Neural cell (in vitro differentiated cells): ENCODE results near the gene CDKN3. TPM values are rescaled to one million over a fixed set of nuclear protein-coding genes. Genes with fewer than 3 reads are reported as not detected.

Experiments
- H2AFZ ChIP-seq: fragments of 200-600, 300-800 bp; sonication (generic), shearing (Covaris generic); 2 replicates; pipeline ENCODE4 v1.6.0; 2014; ENCODE audit warnings: low read depth, mild to moderate bottlenecking, antibody characterized with exemption, low read length, moderate library complexity
- H3F3A ChIP-seq: fragments of 200-600 bp; shearing (Covaris generic); 2 replicates; pipeline ENCODE4 v1.6.1; 2016; ENCODE audit warnings: mild to moderate bottlenecking, moderate library complexity, mixed read lengths, antibody characterized with exemption, low read length; ENCODE audit not compliant: insufficient read depth, poor library complexity, severe bottlenecking
- H3K27ac ChIP-seq: fragments of 200-600, 300-800 bp; sonication (generic), shearing (Covaris generic); 2 replicates; pipeline ENCODE4 v1.5.1; 2014; ENCODE audit warnings: mild to moderate bottlenecking, low read length, moderate library complexity
- H3K27me3 ChIP-seq: fragments of 300-800, 200-600 bp; sonication (generic), shearing (Covaris generic); 2 replicates; pipeline ENCODE4 v1.6.0; 2014; ENCODE audit warnings: mild to moderate bottlenecking, low read depth, low read length, moderate library complexity; ENCODE audit not compliant: insufficient read depth
- H3K36me3 ChIP-seq: fragments of 300-800, 200-600 bp; sonication (generic), shearing (Covaris generic); 2 replicates; pipeline ENCODE4 v1.5.1; 2014; ENCODE audit warnings: mild to moderate bottlenecking, antibody characterized with exemption, low read length, moderate library complexity; ENCODE audit not compliant: insufficient read depth
- H3K4me2 ChIP-seq: fragments of 300-800, 200-600 bp; sonication (generic), shearing (Covaris generic); 2 replicates; pipeline ENCODE4 v1.6.0; 2014; ENCODE audit warnings: mild to moderate bottlenecking, low read length
- H3K4me3 ChIP-seq: fragments of 300-800, 200-600 bp; sonication (generic), shearing (Covaris generic); 2 replicates; pipeline ENCODE4 v1.5.1; 2014; ENCODE audit warnings: mild to moderate bottlenecking, low read length, moderate library complexity
- H3K79me2 ChIP-seq: fragments of 200-600 bp; shearing (Covaris generic); replicated peaks from 2 replicates; pipeline ENCODE4 v1.6.0; 2014; ENCODE audit warnings: mild to moderate bottlenecking, low read length, moderate library complexity; ENCODE audit not compliant: insufficient read depth
- H3K9ac ChIP-seq: fragments of 300-800, 200-600 bp; sonication (generic), shearing (Covaris generic); 2 replicates; pipeline ENCODE4 v1.6.1; 2016; ENCODE audit warnings: mild to moderate bottlenecking, low read length, mixed read lengths
- H3K9me2 ChIP-seq: fragments of 200-600 bp; shearing (Covaris generic); 2 replicates; pipeline ENCODE4 v1.6.1; 2016; ENCODE audit warnings: mild to moderate bottlenecking, low read length, mixed read lengths; ENCODE audit not compliant: insufficient read depth
- H3K9me3 ChIP-seq: fragments of 200-600, 300-800 bp; sonication (generic), shearing (Covaris generic); 2 replicates; pipeline ENCODE4 v1.6.1; 2016; ENCODE audit warnings: mild to moderate bottlenecking, mixed run types, low read length, moderate library complexity, mixed read lengths
- H4K20me1 ChIP-seq: fragments of 200-600 bp; shearing (Covaris generic); 2 replicates; pipeline ENCODE4 v1.6.1; 2016; ENCODE audit warnings: mild to moderate bottlenecking, mixed run types; ENCODE audit not compliant: insufficient read depth
- EP300 ChIP-seq: fragments of 450-650 bp; conservative IDR thresholded peaks from 2 replicates; pipeline ENCODE4 v1.6.1; 2014; ENCODE audit warnings: antibody characterized with exemption, mild to moderate bottlenecking, moderate library complexity; ENCODE audit not compliant: poor library complexity, severe bottlenecking
- EZH2 ChIP-seq: fragments of 200-600, 300-800 bp; shearing (Covaris generic), sonication (generic); IDR thresholded peaks from 2 replicates; pipeline ENCODE4 v1.6.1; 2014; ENCODE audit warnings: antibody characterized with exemption, low read length, borderline replicate concordance, mild to moderate bottlenecking; ENCODE audit not compliant: insufficient read depth, poor library complexity, severe bottlenecking
- MXI1 ChIP-seq: fragments of 450-650 bp; conservative IDR thresholded peaks from 2 replicates; pipeline ENCODE4 v1.6.1; 2014; ENCODE audit warnings: antibody characterized with exemption, mild to moderate bottlenecking; ENCODE audit not compliant: poor library complexity, severe bottlenecking
- POLR2AphosphoS5 ChIP-seq: IDR thresholded peaks from 2 replicates; pipeline ENCODE4 v1.6.1; 2012
- RAD21 ChIP-seq: fragments of 450-650 bp; conservative IDR thresholded peaks from 2 replicates; pipeline ENCODE4 v1.6.1; 2014; ENCODE audit warnings: antibody characterized with exemption, mild to moderate bottlenecking, moderate library complexity
- SMC3 ChIP-seq: fragments of 450-650 bp; conservative IDR thresholded peaks from 2 replicates; pipeline ENCODE4 v1.6.1; 2014; ENCODE audit warnings: antibody characterized with exemption, mild to moderate bottlenecking, moderate library complexity; ENCODE audit not compliant: poor library complexity
- TAF1 ChIP-seq: IDR thresholded peaks from 2 replicates; pipeline ENCODE4 v1.6.1; 2012; ENCODE audit warnings: low read depth
- polyA plus RNA-seq: library from polyadenylated mRNA; depleted of rRNA; stranded (reverse); fragments of >200 nt; gene quantifications from 2 replicates; pipeline ENCODE4 v1.2.3, GENCODE V29; 2014
- TF ChIP-seq, protein P1 (sequence below): IDR thresholded peaks from 2 replicates; pipeline ENCODE4 v1.6.1; 2012; ENCODE audit warnings: borderline replicate concordance
- TF ChIP-seq, protein P2 (sequence below): fragments of 450-650 bp; IDR thresholded peaks from 2 replicates; pipeline ENCODE4 v1.5.1; 2014; ENCODE audit warnings: antibody characterized with exemption, mild to moderate bottlenecking, moderate library complexity; ENCODE audit not compliant: poor library complexity, severe bottlenecking

Gene CDKN3
- polyA plus RNA-seq, 1 donor from 2014 or later: 5.9 TPM

DNA sequence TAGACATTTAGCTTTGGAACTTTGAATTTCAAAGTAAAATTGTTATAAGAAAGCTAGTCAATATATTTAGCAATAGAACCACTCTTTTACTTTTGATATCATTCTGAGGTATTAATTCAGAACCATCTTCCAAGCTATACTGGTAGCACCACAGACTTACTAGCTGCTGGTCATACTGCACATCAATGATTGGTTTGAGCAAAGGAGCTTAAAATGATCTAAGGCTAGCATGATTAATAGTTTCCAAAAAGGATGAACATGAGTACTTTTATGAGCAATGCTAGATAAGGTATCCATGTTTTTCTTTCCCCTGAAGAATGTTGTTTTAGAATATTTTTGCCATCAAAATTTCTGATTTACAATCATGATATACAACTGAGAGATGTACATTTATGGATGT, 27.2 kb downstream of the CDKN3 start:
- no peaks in the 10 kb centered on the region for H3K27me3 ChIP-seq
- no peak overlapping the region for H3K4me3 ChIP-seq
- H3K27ac ChIP-seq: no peak overlapping the region
- H3K4me2 ChIP-seq: no peak overlapping the region
- H3K9ac ChIP-seq: no peak overlapping the region
- no peaks in the 10 kb centered on the region for H3K9me2 ChIP-seq
- H2AFZ ChIP-seq: no peak overlapping the region
- TF ChIP-seq EP300 (no peak), TAF1 (no peak), RAD21 (no peak), SMC3 (no peak), MXI1 (no peak), POLR2AphosphoS5 (no peak), EZH2 (no peak)
- TF ChIP-seq, protein P1, sequence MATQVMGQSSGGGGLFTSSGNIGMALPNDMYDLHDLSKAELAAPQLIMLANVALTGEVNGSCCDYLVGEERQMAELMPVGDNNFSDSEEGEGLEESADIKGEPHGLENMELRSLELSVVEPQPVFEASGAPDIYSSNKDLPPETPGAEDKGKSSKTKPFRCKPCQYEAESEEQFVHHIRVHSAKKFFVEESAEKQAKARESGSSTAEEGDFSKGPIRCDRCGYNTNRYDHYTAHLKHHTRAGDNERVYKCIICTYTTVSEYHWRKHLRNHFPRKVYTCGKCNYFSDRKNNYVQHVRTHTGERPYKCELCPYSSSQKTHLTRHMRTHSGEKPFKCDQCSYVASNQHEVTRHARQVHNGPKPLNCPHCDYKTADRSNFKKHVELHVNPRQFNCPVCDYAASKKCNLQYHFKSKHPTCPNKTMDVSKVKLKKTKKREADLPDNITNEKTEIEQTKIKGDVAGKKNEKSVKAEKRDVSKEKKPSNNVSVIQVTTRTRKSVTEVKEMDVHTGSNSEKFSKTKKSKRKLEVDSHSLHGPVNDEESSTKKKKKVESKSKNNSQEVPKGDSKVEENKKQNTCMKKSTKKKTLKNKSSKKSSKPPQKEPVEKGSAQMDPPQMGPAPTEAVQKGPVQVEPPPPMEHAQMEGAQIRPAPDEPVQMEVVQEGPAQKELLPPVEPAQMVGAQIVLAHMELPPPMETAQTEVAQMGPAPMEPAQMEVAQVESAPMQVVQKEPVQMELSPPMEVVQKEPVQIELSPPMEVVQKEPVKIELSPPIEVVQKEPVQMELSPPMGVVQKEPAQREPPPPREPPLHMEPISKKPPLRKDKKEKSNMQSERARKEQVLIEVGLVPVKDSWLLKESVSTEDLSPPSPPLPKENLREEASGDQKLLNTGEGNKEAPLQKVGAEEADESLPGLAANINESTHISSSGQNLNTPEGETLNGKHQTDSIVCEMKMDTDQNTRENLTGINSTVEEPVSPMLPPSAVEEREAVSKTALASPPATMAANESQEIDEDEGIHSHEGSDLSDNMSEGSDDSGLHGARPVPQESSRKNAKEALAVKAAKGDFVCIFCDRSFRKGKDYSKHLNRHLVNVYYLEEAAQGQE: no peak
- TF ChIP-seq, protein P2, sequence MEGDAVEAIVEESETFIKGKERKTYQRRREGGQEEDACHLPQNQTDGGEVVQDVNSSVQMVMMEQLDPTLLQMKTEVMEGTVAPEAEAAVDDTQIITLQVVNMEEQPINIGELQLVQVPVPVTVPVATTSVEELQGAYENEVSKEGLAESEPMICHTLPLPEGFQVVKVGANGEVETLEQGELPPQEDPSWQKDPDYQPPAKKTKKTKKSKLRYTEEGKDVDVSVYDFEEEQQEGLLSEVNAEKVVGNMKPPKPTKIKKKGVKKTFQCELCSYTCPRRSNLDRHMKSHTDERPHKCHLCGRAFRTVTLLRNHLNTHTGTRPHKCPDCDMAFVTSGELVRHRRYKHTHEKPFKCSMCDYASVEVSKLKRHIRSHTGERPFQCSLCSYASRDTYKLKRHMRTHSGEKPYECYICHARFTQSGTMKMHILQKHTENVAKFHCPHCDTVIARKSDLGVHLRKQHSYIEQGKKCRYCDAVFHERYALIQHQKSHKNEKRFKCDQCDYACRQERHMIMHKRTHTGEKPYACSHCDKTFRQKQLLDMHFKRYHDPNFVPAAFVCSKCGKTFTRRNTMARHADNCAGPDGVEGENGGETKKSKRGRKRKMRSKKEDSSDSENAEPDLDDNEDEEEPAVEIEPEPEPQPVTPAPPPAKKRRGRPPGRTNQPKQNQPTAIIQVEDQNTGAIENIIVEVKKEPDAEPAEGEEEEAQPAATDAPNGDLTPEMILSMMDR: no peak
- H3K9me3 ChIP-seq: no peaks in the 10 kb centered on the region
- no peaks in the 10 kb centered on the region for H4K20me1 ChIP-seq
- H3K79me2 ChIP-seq: no peaks in the 10 kb centered on the region
- H3K36me3 ChIP-seq: no peaks in the 10 kb centered on the region
- no peaks in the 10 kb centered on the region for H3F3A ChIP-seq

DNA sequence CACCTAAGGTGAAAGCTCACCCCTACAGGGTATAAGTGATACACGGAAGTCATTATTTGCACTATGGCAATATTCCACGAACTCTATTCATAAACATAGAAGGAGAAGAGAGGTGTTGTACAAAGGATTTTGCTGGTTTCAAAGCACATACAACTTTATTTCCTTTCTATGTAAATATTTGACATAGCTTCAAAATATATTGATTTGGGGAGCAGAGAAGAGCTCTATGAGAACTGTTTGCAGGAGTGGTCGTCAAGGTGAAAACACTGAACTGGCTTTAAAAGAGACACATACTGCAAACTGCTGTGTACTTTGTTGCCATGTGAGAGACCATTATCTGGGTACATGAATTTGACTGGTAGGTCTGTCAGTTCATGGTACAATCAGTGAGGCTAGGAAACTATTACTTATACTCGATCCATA, 27.7 kb downstream of the CDKN3 start:
- H3K36me3 ChIP-seq: no peaks in the 10 kb centered on the region

More for the DNA sequence above, 27.7 kb downstream of the CDKN3 start:
- no peak overlapping the region for H3K9ac ChIP-seq
- no peaks in the 10 kb centered on the region for H3K9me2 ChIP-seq
- TF ChIP-seq EZH2 (no peak), POLR2AphosphoS5 (no peak), MXI1 (no peak), EP300 (no peak), TAF1 (no peak), SMC3 (no peak)
- TF ChIP-seq, protein P2: no peak
- TF ChIP-seq, protein P1: no peak
- no peak overlapping the region for H3K4me3 ChIP-seq
- no peak overlapping the region for H2AFZ ChIP-seq
- no peaks in the 10 kb centered on the region for H3K9me3 ChIP-seq
- H3K27ac ChIP-seq: no peak overlapping the region
- H4K20me1 ChIP-seq: no peaks in the 10 kb centered on the region
- no peaks in the 10 kb centered on the region for H3K27me3 ChIP-seq
- H3F3A ChIP-seq: no peaks in the 10 kb centered on the region
- H3K79me2 ChIP-seq: no peaks in the 10 kb centered on the region
- no peak overlapping the region for H3K4me2 ChIP-seq
